GM13977 (cell line): ENCODE measurements around the gene SCN3A.

Source experiments
- DNase-seq: peaks from one replicate; pipeline ENCODE4 v3.0.0; 2012; ENCODE audit warnings: low spot score
- in situ Hi-C: fragments of 300-500 bp; cut with MboI; formaldehyde crosslinking; loops from one replicate; pipeline ENCODE4 v1.12.0; 2022; ENCODE audit warnings: low sequenced_read_pairs, low pct_unique_long_range_greater_than_20kb, mixed read lengths, inconsistent platforms; ENCODE audit not compliant: unreplicated experiment
- TF ChIP-seq, protein P1 (sequence below): IDR thresholded peaks from 2 replicates; pipeline ENCODE4 v1.5.1; 2012; ENCODE audit warnings: mild to moderate bottlenecking, control low read depth; ENCODE audit not compliant: insufficient read depth; ENCODE audit errors: extremely low read depth, missing control alignments

Gene SCN3A

DNA sequence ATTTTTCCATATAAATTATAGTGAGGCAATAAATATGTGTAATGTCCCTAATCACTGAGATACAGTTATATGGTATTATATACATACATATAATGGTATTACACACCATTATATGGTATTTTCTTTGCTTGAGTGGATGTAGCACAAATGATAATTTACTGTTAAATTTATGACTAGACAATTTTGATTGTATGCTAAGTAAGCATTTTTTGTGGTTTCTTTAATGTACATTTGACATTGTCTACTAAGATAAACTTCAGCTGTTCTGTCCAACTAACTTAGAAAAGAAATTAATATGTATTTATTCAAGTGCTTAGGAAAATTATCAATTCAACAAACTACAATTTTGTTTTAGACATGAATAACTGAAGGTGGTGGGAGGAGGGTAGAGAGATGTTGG, 122.6 kb downstream of the SCN3A start:
- in situ Hi-C loops: no loop called here
- no peak for DNase-seq
- TF ChIP-seq, protein P1, sequence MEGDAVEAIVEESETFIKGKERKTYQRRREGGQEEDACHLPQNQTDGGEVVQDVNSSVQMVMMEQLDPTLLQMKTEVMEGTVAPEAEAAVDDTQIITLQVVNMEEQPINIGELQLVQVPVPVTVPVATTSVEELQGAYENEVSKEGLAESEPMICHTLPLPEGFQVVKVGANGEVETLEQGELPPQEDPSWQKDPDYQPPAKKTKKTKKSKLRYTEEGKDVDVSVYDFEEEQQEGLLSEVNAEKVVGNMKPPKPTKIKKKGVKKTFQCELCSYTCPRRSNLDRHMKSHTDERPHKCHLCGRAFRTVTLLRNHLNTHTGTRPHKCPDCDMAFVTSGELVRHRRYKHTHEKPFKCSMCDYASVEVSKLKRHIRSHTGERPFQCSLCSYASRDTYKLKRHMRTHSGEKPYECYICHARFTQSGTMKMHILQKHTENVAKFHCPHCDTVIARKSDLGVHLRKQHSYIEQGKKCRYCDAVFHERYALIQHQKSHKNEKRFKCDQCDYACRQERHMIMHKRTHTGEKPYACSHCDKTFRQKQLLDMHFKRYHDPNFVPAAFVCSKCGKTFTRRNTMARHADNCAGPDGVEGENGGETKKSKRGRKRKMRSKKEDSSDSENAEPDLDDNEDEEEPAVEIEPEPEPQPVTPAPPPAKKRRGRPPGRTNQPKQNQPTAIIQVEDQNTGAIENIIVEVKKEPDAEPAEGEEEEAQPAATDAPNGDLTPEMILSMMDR: no peak

DNA sequence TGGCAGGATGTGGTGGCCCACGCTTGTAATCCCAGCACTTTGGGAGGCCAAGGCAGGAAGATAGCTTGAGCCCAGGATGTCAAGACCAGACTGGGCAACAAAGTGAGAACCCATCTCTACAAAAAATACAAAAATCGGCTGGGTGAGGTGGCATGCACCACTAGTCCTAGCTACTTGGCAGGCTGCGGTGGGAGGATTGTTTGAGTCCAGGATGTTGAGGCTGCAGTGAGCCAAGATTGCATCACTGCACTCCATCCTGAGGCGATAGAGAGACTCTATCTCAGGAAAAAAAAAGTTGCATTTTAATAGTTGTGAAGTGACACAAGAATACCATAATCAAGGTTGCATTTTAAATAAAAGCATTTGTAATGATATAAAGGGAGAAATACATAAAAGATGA, 124.4 kb downstream of the SCN3A start:
- DNase-seq: no peak
- TF ChIP-seq, protein P1: no peak
- in situ Hi-C loops: no loop called here

DNA sequence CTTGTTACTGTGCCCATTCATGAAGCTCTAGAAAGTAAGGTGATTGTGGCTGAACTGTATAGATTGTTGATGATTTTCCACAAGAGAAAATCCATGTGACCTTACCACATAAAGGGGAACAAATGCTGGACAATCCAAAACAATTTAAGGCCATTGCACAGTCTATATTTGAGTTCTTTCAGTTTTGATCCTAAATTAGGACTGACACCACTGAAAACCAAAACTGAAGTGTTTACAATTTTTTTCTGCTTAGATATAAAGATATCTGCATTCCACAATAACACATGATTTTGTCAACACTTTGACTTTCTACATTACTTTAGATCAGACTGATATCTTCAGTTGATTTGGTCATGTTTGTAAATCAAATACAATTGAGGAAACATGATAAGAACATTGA, 124.9 kb downstream of the SCN3A start:
- in situ Hi-C loops: no loop called here
- no peak for DNase-seq
- TF ChIP-seq, protein P1: no peak

DNA sequence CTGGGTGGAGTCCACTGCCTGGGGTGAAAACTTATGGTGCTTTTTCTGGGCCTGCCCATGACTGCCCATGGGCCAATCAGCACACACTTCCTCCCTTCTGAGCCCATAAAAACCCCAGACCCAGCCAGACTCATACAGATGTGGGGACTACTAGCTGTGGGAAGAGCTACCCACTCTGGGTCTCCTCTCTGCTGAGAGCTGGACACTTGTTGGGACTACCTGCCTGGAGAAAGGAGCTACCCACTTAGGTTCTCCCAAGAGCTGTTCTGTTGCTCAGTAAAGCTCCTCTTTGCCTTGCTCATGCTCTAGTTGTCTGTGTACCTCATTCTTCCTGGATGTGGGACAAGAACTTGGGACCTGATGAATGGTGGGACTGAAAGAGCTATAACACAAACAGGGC, 129.0 kb downstream of the SCN3A start:
- TF ChIP-seq, protein P1: no peak
- in situ Hi-C loops: no loop called here
- no peak for DNase-seq

DNA sequence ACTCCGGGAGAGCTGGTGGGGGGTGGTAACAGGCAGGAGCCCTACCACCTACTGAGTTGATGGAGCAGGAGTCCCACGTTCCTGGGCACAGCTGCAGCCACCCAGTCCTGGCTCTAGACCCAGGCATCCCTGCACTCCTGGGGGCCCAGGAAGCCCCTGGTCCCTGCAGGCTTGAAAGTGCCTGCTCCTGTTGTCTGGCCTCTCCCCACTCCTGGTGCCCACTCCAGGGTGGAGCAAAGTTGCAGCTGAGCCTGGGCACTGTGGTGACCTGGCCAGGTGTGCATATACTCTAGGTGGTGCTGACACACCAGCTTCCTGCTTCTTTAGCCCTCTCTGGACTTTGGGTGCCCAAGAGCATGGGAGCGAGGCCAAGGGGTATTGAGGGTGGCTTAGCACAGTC, 129.5 kb downstream of the SCN3A start:
- in situ Hi-C loops: no loop called here
- DNase-seq: no peak
- TF ChIP-seq, protein P1: no peak

DNA sequence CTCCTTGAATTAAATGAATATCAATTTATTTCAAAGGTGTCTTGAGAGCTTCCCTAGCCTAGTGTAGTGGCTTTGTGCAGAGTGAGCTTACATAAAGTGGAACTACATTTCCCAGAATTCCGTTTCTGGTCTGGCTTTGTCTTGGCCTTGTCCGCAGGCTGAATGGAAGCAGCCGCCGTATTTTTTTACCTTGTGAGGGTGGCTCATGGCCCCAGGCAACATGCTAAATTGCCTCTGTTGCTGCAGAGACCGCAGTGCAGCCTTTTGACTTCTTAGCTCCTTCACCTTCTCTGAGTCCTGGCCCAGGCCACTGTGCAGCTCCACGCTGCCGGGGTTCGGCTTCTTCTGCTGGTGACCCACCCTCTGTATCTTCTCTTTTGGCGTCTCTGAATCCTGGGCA, 133.8 kb downstream of the SCN3A start:
- TF ChIP-seq, protein P1: no peak
- in situ Hi-C loops: no loop called here

DNA sequence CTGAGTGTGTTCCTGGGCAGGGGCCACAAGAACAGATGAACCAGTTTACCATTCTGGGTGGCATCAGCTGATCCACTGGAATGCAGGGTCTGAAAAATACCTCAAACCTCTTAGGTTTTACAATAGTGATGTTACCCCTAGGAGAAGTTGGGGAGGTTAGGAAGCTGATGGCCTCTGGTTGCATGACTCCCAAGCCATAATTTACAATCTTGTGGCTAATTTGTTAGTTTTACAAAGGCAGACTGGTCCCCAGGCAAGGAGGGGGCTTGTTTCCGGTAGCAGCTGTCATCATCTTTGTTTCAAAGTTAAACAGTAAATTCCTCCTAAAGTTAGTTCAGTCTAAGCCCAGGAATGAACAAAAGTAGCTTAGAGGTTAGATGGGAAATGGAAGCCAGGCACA, 134.7 kb downstream of the SCN3A start:
- DNase-seq: no peak
- in situ Hi-C loops: no loop called here
- TF ChIP-seq, protein P1: no peak

More for the DNA sequence above, 133.8 kb downstream of the SCN3A start:
- no peak for DNase-seq
